Measurements from ENCODE around the gene TMEM132D. TPM values are rescaled to one million over a fixed set of nuclear protein-coding genes. Genes with fewer than 3 reads are reported as not detected.

TMEM132D gene
- total RNA-seq, 2 experiments from 2014 or later: not detected

GRCh38 chr12:129585296-129585695 lies 318.5 kb downstream of the TMEM132D start:
- ChIA-PET POLR2A (no interaction called here), CTCF (ENCODE audit: unreplicated experiment) (no interaction called here)
- no peak for TF ChIP-seq EZH2phosphoT487 (IDR thresholded peaks at IDR 0.05; ENCODE audit: borderline replicate concordance, low read depth, low read length)
- no peak for TF ChIP-seq CTCF (conservative IDR thresholded peaks at IDR 0.05; ENCODE audit: low read length)
- H3K9me2 ChIP-seq (ENCODE audit: insufficient read depth, low read length): no peaks in the 10 kb centered on the region
- DNase-seq (ENCODE audit: low spot score): no peak
- H3K4me1 ChIP-seq (ENCODE audit: insufficient read depth, low read length, poor library complexity, severe bottlenecking): no peaks in the 10 kb centered on the region
- H3K27ac ChIP-seq (ENCODE audit: low read depth, low read length, poor library complexity, severe bottlenecking): no peak overlapping the region
- no peak overlapping the region for H3K4me3 ChIP-seq (ENCODE audit: low read depth, low read length, poor library complexity, severe bottlenecking)
- H3K4me2 ChIP-seq (ENCODE audit: low read length): no peak overlapping the region
- H3K36me3 ChIP-seq (ENCODE audit: insufficient read depth, low read length): no peaks in the 10 kb centered on the region
- H3K9me3 ChIP-seq (ENCODE audit: low read length): no peaks in the 10 kb centered on the region
- H4K20me1 ChIP-seq (ENCODE audit: insufficient read depth, low read length): no peaks in the 10 kb centered on the region
- BruUV-seq (replicated peaks): no TSS peak
- intact Hi-C loops (cut with micrococcal nuclease; ENCODE audit: unreplicated experiment): no loop called here
- H3K79me2 ChIP-seq (ENCODE audit: insufficient read depth, low read depth, low read length): no peaks in the 10 kb centered on the region
- H2AFZ ChIP-seq (ENCODE audit: low read length): no peak overlapping the region

- Histone ChIP-seq H3K4me1 (ENCODE audit: insufficient read depth, low read length, poor library complexity, severe bottlenecking) (no peaks in the 10 kb centered on the region), H3K9me2 (ENCODE audit: insufficient read depth, low read length) (no peaks in the 10 kb centered on the region), H3K79me2 (ENCODE audit: insufficient read depth, low read depth, low read length) (no peaks in the 10 kb centered on the region), H4K20me1 (ENCODE audit: insufficient read depth, low read length) (no peaks in the 10 kb centered on the region), H3K9me3 (ENCODE audit: low read length) (no peaks in the 10 kb centered on the region), H3K27ac (ENCODE audit: low read depth, low read length, poor library complexity, severe bottlenecking) (no peak overlapping the region), H3K4me2 (ENCODE audit: low read length) (no peak overlapping the region), H3K4me3 (ENCODE audit: low read depth, low read length, poor library complexity, severe bottlenecking) (no peak overlapping the region), H3K36me3 (ENCODE audit: insufficient read depth, low read length) (no peaks in the 10 kb centered on the region), H2AFZ (ENCODE audit: low read length) (no peak overlapping the region)
- CTCF ChIA-PET (ENCODE audit: unreplicated experiment): no interaction called here
- TF ChIP-seq CTCF (conservative IDR thresholded peaks at IDR 0.05; ENCODE audit: low read length) (no peak), EZH2phosphoT487 (IDR thresholded peaks at IDR 0.05; ENCODE audit: borderline replicate concordance, low read depth, low read length) (no peak)
- intact Hi-C loops (cut with micrococcal nuclease; ENCODE audit: unreplicated experiment): no loop called here
- no TSS peak for BruUV-seq (replicated peaks)
- POLR2A ChIA-PET: no interaction called here
- DNase-seq (ENCODE audit: low spot score): no peak
These were observed 323.9 kb downstream of the TMEM132D start for GRCh38 chr12:129579879-129580278.

DNA sequence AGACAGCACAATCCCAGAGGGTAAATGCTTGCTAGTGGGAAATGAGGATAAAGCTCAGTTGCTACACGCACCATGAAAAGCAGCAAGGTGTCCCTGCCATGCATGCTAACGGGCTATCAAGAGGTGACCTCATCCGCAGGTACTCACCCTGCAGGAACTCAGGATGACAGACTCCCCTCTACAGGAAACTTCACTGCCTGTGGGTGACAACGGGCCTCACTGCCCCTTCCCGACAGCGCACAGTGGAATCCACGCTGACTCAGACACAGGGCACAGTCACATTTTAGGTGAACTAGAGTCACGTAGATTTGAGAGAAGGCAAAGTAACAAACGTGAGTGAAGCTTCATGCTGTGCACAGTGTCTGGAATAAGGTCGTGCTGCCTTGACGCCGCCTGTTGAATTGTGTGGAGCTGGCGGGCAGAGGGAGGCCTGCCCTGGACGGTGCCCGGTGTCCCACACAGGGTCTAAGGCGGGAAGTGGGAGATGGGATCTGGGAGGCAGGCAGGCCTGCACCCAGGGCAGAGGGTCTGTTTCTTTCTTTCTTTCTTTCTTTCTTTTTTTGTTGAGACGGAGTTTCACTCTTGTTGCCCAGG lies 331.8 kb downstream of the TMEM132D start:
- no TSS peak for BruUV-seq (replicated peaks)
- Histone ChIP-seq H4K20me1 (ENCODE audit: insufficient read depth, low read length) (no peaks in the 10 kb centered on the region), H3K27ac (ENCODE audit: low read depth, low read length, poor library complexity, severe bottlenecking) (no peak overlapping the region), H3K4me2 (ENCODE audit: low read length) (no peak overlapping the region), H3K9me3 (ENCODE audit: low read length) (no peaks in the 10 kb centered on the region), H3K36me3 (ENCODE audit: insufficient read depth, low read length) (no peaks in the 10 kb centered on the region), H3K4me3 (ENCODE audit: low read depth, low read length, poor library complexity, severe bottlenecking) (no peak overlapping the region), H2AFZ (ENCODE audit: low read length) (no peak overlapping the region), H3K9me2 (ENCODE audit: insufficient read depth, low read length) (no peaks in the 10 kb centered on the region), H3K79me2 (ENCODE audit: insufficient read depth, low read depth, low read length) (no peaks in the 10 kb centered on the region), H3K4me1 (ENCODE audit: insufficient read depth, low read length, poor library complexity, severe bottlenecking) (no peaks in the 10 kb centered on the region)
- DNase-seq (ENCODE audit: low spot score): no peak
- no peak for TF ChIP-seq EZH2phosphoT487 (IDR thresholded peaks at IDR 0.05; ENCODE audit: borderline replicate concordance, low read depth, low read length)
- no peak for TF ChIP-seq CTCF (conservative IDR thresholded peaks at IDR 0.05; ENCODE audit: low read length)
- POLR2A ChIA-PET: no interaction called here
- CTCF ChIA-PET (ENCODE audit: unreplicated experiment): no interaction called here
- intact Hi-C loops (cut with micrococcal nuclease; ENCODE audit: unreplicated experiment): no loop called here

Measured in OCI-LY7 (cell line).